SIG-M5 treated with dmso at 0.1 percent for 504 hours (cell line): ENCODE data around the gene LAMB4.

Source experiments
- DNase-seq: peaks from one replicate; lab custom pipeline; 2025; ENCODE audit not compliant: unreplicated experiment; lab: John Stamatoyannopoulos, UW

LAMB4 gene

GRCh38 chr7:107975394-107976013 lies 154.7 kb downstream of the LAMB4 start:
- no peak for DNase-seq

DNA sequence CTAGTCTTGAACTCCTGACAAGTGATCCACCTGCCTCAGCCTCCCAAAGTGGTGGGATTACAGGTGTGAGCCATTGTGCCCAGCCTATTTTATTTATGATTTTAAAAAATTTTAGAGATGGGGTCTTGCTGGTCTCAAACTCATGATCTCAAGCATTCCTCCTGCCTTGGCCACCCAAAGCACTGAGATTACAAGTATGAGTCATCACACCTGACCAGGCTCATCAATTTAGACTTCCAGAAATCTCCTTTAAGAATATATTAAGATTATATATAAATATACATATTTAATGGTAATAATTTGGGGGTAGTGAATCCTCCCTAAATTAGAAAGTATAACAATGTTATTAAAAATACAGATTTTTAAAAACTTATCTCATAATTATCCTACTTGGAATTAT lies 156.3 kb downstream of the LAMB4 start:
- DNase-seq = no peak
